Gastroesophageal sphincter (tissue), 4 donors: Measurements from ENCODE around the gene SPSB3. TPM values are rescaled to one million over a fixed set of nuclear protein-coding genes. Genes with fewer than 3 reads are reported as not detected.
A peak's percentile ranks its signal among the peaks of the same experiment; 100 is the strongest.

ENCODE experiments used
- ATAC-seq: fragments of 150-250 bp; one replicate; pipeline ENCODE4 v1.9.1; 2016; ENCODE audit warnings: mild to moderate bottlenecking, moderate library complexity
- H3K27ac ChIP-seq, 4 donors: fragments of 200-600 bp; sonication (generic) in 3 of 4; 1 replicate in 3 of 4; 2 replicates in 1 of 4; pipeline ENCODE4 v1.5.1; 2016 to 2019
- H3K27me3 ChIP-seq: fragments of 200-600 bp; sonication (generic); one replicate; pipeline ENCODE4 v1.5.1; 2019
- H3K36me3 ChIP-seq, 2 donors: fragments of 200-600 bp; sonication (generic); one replicate each; pipeline ENCODE4 v1.5.1; 2019; ENCODE audit warnings: control low read depth in 1 of 2
- H3K4me1 ChIP-seq, 3 donors: fragments of 200-600 bp; sonication (generic); 1 replicate in 2 of 3; 2 replicates in 1 of 3; pipeline ENCODE4 v1.5.1; 2016 to 2019; ENCODE audit warnings: control low read depth in 2 of 3
- H3K4me3 ChIP-seq, 2 donors: fragments of 200-600 bp; sonication (generic); one replicate each; pipeline ENCODE4 v1.5.1; 2019; ENCODE audit warnings: mild to moderate bottlenecking in 1 of 2, moderate library complexity in 1 of 2
- H3K9me3 ChIP-seq, 3 donors: fragments of 200-600 bp; sonication (generic); one replicate each; pipeline ENCODE4 v1.5.1; 2017 to 2019; ENCODE audit warnings: control low read depth in 2 of 3
- EP300 ChIP-seq: sonication (generic); formaldehyde crosslinking; IDR thresholded peaks from one replicate; pipeline ENCODE4 v1.6.1; 2017; ENCODE audit warnings: antibody characterized with exemption, mild to moderate bottlenecking
- POLR2A ChIP-seq, 2 donors: fragments of 450-650 bp; IDR thresholded peaks; one replicate each; pipeline ENCODE4 v1.6.1; 2017; ENCODE audit warnings: antibody characterized with exemption in 2 of 2, mild to moderate bottlenecking in 2 of 2, moderate library complexity in 1 of 2
- POLR2AphosphoS5 ChIP-seq: sonication (generic); formaldehyde crosslinking; IDR thresholded peaks from one replicate; pipeline ENCODE4 v1.6.1; 2017; ENCODE audit warnings: antibody characterized with exemption
- WGBS, 2 donors: methylation state at CpG; one replicate each; pipeline ENCODE4 v1.1.5; 2018; ENCODE audit warnings: low coverage in 1 of 2; 5-methylcytosine and 5-hydroxymethylcytosine counted together
- total RNA-seq, 4 donors: library from RNA; depleted of rRNA; stranded (reverse); fragments of >200 nt; gene quantifications; one replicate each; pipeline ENCODE4 v1.1.0, GENCODE V29; 2016
- TF ChIP-seq, protein P1 (sequence below), 4 experiments: fragments of 200-600 bp in 2 of 4; fragments of 450-650 bp in 2 of 4; sonication (generic) in 1 of 4; IDR thresholded peaks; one replicate each; pipeline ENCODE4 v1.5.1; 2017 to 2019; ENCODE audit warnings: antibody characterized with exemption in 4 of 4, mild to moderate bottlenecking in 2 of 4, moderate library complexity in 2 of 4

The SPSB3 gene
- total RNA-seq, 4 donors from 2014 or later = 52.4 to 81.1 (median 75.4) TPM

DNA sequence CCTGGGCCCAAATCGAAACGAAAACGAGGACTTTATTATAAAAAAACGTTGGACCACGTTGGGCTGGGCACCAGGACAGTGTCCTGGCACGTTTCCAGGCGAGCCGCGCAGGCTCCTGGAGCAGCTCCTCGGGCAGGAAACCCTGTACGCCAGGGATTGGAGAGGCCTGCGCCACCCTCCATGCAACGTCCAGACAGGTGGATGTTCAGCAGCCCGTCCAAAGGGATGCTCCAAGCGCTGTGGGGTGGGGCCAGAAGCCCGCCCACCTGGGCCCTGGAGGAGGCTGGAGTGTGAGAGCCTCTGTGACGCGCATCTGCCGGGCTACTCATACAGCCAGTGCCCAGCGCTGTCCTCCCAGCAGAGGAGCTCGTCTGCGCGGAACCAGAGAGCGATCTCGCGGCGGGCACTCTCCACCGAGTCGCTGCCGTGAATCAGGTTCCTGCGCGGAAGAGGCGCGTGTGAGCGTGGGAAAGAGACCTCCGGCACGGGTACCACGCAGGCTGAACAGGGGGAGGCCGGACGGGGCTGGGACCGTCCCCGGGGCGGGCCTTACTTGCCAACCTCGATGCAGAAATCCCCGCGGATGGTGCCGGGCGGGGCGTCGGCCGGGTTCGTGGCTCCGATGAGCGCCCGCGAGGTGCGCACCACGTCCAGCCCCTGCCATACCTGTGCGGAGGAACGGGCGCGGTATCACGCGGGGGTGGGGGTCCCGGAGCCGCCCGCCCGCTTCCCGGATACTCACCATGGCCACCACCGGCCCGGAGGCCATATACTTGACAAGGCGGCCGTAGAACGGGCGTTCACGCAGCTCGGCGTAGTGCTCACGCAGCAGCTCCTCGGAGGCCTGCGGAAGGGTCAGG is 11.8 kb downstream of the SPSB3 start:
- Histone ChIP-seq H3K27ac (peak overlapping the region; percentile 52 to 99 (median 97)), H3K36me3 (peaks cover 0 to 53% of the 10 kb centered on the region in 2 donors), H3K9me3 (no peaks in the 10 kb centered on the region), H3K27me3 (no peaks in the 10 kb centered on the region), H3K4me3 (peak overlapping the region; percentile 71 to 84), H3K4me1 (peaks cover 0 to 60% (median 27%) of the 10 kb centered on the region in 3 donors)
- TF ChIP-seq, protein P1, sequence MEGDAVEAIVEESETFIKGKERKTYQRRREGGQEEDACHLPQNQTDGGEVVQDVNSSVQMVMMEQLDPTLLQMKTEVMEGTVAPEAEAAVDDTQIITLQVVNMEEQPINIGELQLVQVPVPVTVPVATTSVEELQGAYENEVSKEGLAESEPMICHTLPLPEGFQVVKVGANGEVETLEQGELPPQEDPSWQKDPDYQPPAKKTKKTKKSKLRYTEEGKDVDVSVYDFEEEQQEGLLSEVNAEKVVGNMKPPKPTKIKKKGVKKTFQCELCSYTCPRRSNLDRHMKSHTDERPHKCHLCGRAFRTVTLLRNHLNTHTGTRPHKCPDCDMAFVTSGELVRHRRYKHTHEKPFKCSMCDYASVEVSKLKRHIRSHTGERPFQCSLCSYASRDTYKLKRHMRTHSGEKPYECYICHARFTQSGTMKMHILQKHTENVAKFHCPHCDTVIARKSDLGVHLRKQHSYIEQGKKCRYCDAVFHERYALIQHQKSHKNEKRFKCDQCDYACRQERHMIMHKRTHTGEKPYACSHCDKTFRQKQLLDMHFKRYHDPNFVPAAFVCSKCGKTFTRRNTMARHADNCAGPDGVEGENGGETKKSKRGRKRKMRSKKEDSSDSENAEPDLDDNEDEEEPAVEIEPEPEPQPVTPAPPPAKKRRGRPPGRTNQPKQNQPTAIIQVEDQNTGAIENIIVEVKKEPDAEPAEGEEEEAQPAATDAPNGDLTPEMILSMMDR (IDR thresholded peaks at IDR 0.05) = peak in 1 of 4 experiments; percentile 19
- TF ChIP-seq POLR2AphosphoS5 (peak; percentile 37), POLR2A (IDR thresholded peaks at IDR 0.05) (peak in 1 of 2 donors; percentile 31), EP300 (no peak)
- peak; percentile 40 for ATAC-seq
- WGBS, 2 donors = no CpG with 5 or more reads among the region's 81 CpGs

DNA sequence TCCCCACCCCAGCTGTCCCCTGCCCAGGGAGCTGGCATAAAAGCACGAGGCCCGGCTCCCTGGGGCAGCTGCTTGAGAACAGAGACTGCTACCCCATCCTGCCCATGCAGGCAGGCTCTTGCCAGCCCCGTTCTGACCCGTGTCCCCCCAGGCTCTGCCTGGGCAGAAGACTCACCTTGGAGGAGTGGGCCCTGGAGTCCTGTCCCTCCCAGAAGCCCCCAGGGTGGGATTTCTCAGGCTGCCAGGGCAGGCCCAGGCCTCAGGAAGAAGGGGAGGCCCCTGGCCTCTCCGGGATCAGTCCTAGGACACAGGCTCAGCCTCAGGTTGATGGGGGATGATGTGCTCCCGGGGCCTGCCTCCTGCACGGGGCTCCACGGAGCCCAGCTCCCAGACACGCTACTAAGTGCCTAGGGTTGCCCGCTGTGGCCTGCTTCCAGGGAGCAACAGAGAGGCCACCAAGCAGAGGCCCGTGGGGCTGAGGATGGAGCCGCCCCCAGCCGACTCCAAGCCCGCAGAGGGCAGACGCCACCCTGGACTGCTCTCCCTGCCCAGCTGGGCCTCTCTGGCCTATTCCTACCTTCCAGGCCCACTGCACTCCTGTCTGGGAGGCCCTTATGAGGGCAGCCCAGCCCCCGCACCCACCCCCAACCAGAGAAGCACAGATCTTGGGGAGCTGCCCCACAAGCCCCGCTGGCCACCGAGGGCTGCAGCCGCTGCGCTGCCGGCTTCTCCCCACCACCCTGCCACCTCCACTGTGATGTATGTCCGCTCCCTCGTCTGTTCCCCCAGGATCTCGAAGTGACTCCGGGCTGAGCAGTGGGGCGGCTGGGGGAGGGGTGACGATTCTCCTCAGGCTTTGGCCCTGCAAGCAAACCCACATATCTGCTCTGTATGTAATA is 12.7 kb downstream of the SPSB3 start:
- peaks cover 0 to 53% of the 10 kb centered on the region in 2 donors for H3K36me3 ChIP-seq
- no peaks in the 10 kb centered on the region for H3K9me3 ChIP-seq
- peaks cover 0 to 51% (median 23%) of the 10 kb centered on the region in 3 donors for H3K4me1 ChIP-seq
- TF ChIP-seq POLR2A (IDR thresholded peaks at IDR 0.05) (no peak), EP300 (no peak), POLR2AphosphoS5 (no peak)
- TF ChIP-seq, protein P1 (IDR thresholded peaks at IDR 0.05) = no peak
- H3K4me3 ChIP-seq = peak overlapping the region in 1 of 2 donors; percentile 84
- no peak for ATAC-seq
- peak overlapping the region; percentile 32 to 99 (median 97) for H3K27ac ChIP-seq
- no peaks in the 10 kb centered on the region for H3K27me3 ChIP-seq
- WGBS, 2 donors = no CpG with 5 or more reads among the region's 27 CpGs

- peaks cover 0 to 61% of the 10 kb centered on the region in 2 donors for H3K36me3 ChIP-seq
- H3K27ac ChIP-seq = peak overlapping the region in 3 of 4 donors; percentile 24 to 98 (median 96)
- H3K27me3 ChIP-seq = no peaks in the 10 kb centered on the region
- H3K4me1 ChIP-seq = peaks cover 0 to 44% (median 16%) of the 10 kb centered on the region in 3 donors
- 60 to 80% methylated on average over 1 of the region's 26 CpGs for WGBS, 2 donors
- no peak for TF ChIP-seq POLR2A (IDR thresholded peaks at IDR 0.05)
- TF ChIP-seq, protein P1 (IDR thresholded peaks at IDR 0.05) = no peak
- TF ChIP-seq POLR2AphosphoS5 = no peak
- TF ChIP-seq EP300 = no peak
- ATAC-seq = no peak
- H3K4me3 ChIP-seq = no peak overlapping the region
- H3K9me3 ChIP-seq = no peaks in the 10 kb centered on the region
These were observed 13.5 kb downstream of the SPSB3 start for GRCh38 chr16:1768767-1769401.

GRCh38 chr16:1768061-1768766 is 14.2 kb downstream of the SPSB3 start:
- Histone ChIP-seq H3K27me3 (no peaks in the 10 kb centered on the region), H3K4me1 (peaks cover 0 to 45% (median 13%) of the 10 kb centered on the region in 3 donors), H3K27ac (no peak overlapping the region), H3K9me3 (no peaks in the 10 kb centered on the region), H3K4me3 (no peak overlapping the region), H3K36me3 (peaks cover 0 to 67% of the 10 kb centered on the region in 2 donors)
- ATAC-seq = no peak
- WGBS, 2 donors = 65% methylated on average over 5 of the region's 41 CpGs; no CpG with 5 or more reads in 1 of the 2 donors
- TF ChIP-seq EP300 (no peak), POLR2A (IDR thresholded peaks at IDR 0.05) (no peak), POLR2AphosphoS5 (no peak)
- TF ChIP-seq, protein P1 (IDR thresholded peaks at IDR 0.05) = no peak
